GM19395 (cell line): ENCODE measurements around the gene ANHX.
"Not testable (repeated sequence)": the region's sequence is repeated elsewhere in the genome, so short reads cannot be mapped to it uniquely, and the experiment has no call there.

Experiments
- ATAC-seq: cut with Tn5 transposase; IDR thresholded peaks from one replicate; pipeline ENCODE4 v1.9.1; 2021; ENCODE audit warnings: mild to moderate bottlenecking, moderate library complexity; ENCODE audit not compliant: unreplicated experiment

The ANHX gene

GRCh38 chr12:133235401-133236112 lies at the start of gene ANHX:
Gene ANHX (minus strand): TSS chr12:133235877. CDS start chr12:133234356, 1,521 bp downstream.
- ATAC-seq: no peak

- ATAC-seq: not testable (repeated sequence)
These were observed 29.0 kb upstream of the ANHX start for GRCh38 chr12:133264668-133265067.

- no peak for ATAC-seq
These were observed 28.5 kb upstream of the ANHX start for GRCh38 chr12:133264173-133264572.

GRCh38 chr12:133256321-133256720 lies 20.6 kb upstream of the ANHX start:
- ATAC-seq: no peak

- ATAC-seq: not testable (repeated sequence)
These were observed 20.2 kb upstream of the ANHX start for GRCh38 chr12:133255833-133256232.

- no peak for ATAC-seq
These were observed 16.1 kb upstream of the ANHX start for GRCh38 chr12:133251732-133252131.

- no peak for ATAC-seq
These were observed 879 bp upstream of the ANHX start for GRCh38 chr12:133236556-133236955.

GRCh38 chr12:133236144-133236543 lies 467 bp upstream of the ANHX start:
- ATAC-seq: no peak

GRCh38 chr12:133234971-133235370 lies 706 bp downstream of the ANHX start:
- no peak for ATAC-seq

GRCh38 chr12:133233993-133234564 lies 1.6 kb downstream of the ANHX start:
- no peak for ATAC-seq

- no peak for ATAC-seq
These were observed 2.7 kb downstream of the ANHX start for GRCh38 chr12:133233006-133233405.

- no peak for ATAC-seq
These were observed 4.7 kb downstream of the ANHX start for GRCh38 chr12:133231001-133231400.

- no peak for ATAC-seq
These were observed 8.3 kb downstream of the ANHX start for GRCh38 chr12:133227281-133227852.

GRCh38 chr12:133226690-133227089 lies 9.0 kb downstream of the ANHX start:
- no peak for ATAC-seq

- no peak for ATAC-seq
These were observed 10.2 kb downstream of the ANHX start for GRCh38 chr12:133225527-133225926.

- no peak for ATAC-seq
These were observed 13.5 kb downstream of the ANHX start for GRCh38 chr12:133222211-133222610.

- ATAC-seq: no peak
These were observed 14.4 kb downstream of the ANHX start for GRCh38 chr12:133221241-133221640.

- ATAC-seq: no peak
These were observed 15.2 kb downstream of the ANHX start for GRCh38 chr12:133220521-133220920.

- no peak for ATAC-seq
These were observed 18.5 kb downstream of the ANHX start for GRCh38 chr12:133217219-133217618.

GRCh38 chr12:133215724-133216123 lies 20.0 kb downstream of the ANHX start:
- no peak for ATAC-seq

GRCh38 chr12:133206390-133206789 lies 29.3 kb downstream of the ANHX start:
- ATAC-seq: no peak

GRCh38 chr12:133204264-133204603 lies 31.4 kb downstream of the ANHX start:
- no peak for ATAC-seq
